ENCODE results near the gene SHQ1.

- TF ChIP-seq TRIM24 (IDR thresholded peaks at IDR 0.05) (no peak), HNRNPL (IDR thresholded peaks at IDR 0.05; ENCODE audit: low read depth, low read length) (no peak), CEBPB (tag; IDR thresholded peaks at IDR 0.05) (no peak), ZBTB7A (IDR thresholded peaks at IDR 0.05; ENCODE audit: borderline replicate concordance, control insufficient read depth, low read depth, low read length) (no peak), POLR2A (conservative IDR thresholded peaks at IDR 0.05) (no peak), MTA3 (IDR thresholded peaks at IDR 0.05; ENCODE audit: borderline replicate concordance) (no peak), FOXM1 (IDR thresholded peaks at IDR 0.05; ENCODE audit: low read depth) (no peak), FOXM1 (CRISPR knock-in tag; IDR thresholded peaks at IDR 0.05; ENCODE audit: low read depth) (no peak), JUND (IDR thresholded peaks at IDR 0.05; ENCODE audit: borderline replicate concordance, low read depth, low read length) (no peak), JUND (tag; IDR thresholded peaks at IDR 0.05; ENCODE audit: borderline replicate concordance, low read depth, low read length) (no peak), CTCF (IDR thresholded peaks at IDR 0.05 in 2 of 3, conservative IDR thresholded peaks at IDR 0.05 in 1 of 3; ENCODE audit: insufficient read depth in 2 of 3, low read depth in 1 of 3, low read length in 3 of 3) (no peak), SREBF2 (CRISPR knock-in tag; IDR thresholded peaks at IDR 0.05) (no peak), MEF2D (tag; conservative IDR thresholded peaks at IDR 0.05; ENCODE audit: low read depth) (no peak), FOXP1 (CRISPR knock-in tag; IDR thresholded peaks at IDR 0.05) (no peak), EZH2 (IDR thresholded peaks at IDR 0.05; ENCODE audit: borderline replicate concordance, low read depth, low read length) (no peak)
- TF ChIP-seq, protein P1, sequence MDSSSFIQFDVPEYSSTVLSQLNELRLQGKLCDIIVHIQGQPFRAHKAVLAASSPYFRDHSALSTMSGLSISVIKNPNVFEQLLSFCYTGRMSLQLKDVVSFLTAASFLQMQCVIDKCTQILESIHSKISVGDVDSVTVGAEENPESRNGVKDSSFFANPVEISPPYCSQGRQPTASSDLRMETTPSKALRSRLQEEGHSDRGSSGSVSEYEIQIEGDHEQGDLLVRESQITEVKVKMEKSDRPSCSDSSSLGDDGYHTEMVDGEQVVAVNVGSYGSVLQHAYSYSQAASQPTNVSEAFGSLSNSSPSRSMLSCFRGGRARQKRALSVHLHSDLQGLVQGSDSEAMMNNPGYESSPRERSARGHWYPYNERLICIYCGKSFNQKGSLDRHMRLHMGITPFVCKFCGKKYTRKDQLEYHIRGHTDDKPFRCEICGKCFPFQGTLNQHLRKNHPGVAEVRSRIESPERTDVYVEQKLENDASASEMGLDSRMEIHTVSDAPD (CRISPR knock-in tag; IDR thresholded peaks at IDR 0.05): no peak
Observed at GRCh38 chr3:72888546-72889309, 40.5 kb upstream of the SHQ1 start.
